IMR-90 (cell line): Measurements from ENCODE around the gene ACTR2. TPM values are rescaled to one million over a fixed set of nuclear protein-coding genes. Genes with fewer than 3 reads are reported as not detected.

Experiments used
- ATAC-seq: fragments of 200-7000 bp; cut with Tn5 transposase; 2 replicates; pipeline ENCODE4 v1.9.1; 2020; ENCODE audit warnings: low read depth, mild to moderate bottlenecking, moderate library complexity
- BruUV-seq: library from RNA; stranded (reverse); fragments of 400-500 nt; replicated peaks from 2 replicates; lab custom pipeline; 2021; lab: Mats Ljungman, UMichigan
- CTCF ChIA-PET: fragments of 300-600 bp; formaldehyde crosslinking; extraction: SDS; loops from one replicate; lab custom pipeline; 2021; ENCODE audit warnings: antibody characterized with exemption; lab: Yijun Ruan, JAX
- POLR2A ChIA-PET: fragments of 300-600 bp; sonication (Branson Sonifier 250); formaldehyde crosslinking; loops from one replicate; lab custom pipeline; 2022; ENCODE audit warnings: antibody characterized with exemption; ENCODE audit not compliant: unreplicated experiment; lab: Charles Lee
- DNase-seq: peaks from one replicate; pipeline ENCODE4 v3.0.0; 2013
- H2AFZ ChIP-seq: replicated peaks from 2 replicates; pipeline ENCODE3; 2013; ENCODE audit warnings: low read length, mild to moderate bottlenecking; ENCODE audit not compliant: poor library complexity
- H2AK5ac ChIP-seq: 2 replicates; pipeline ENCODE4 v1.6.1; 2013; ENCODE audit warnings: low read depth, low read length, inconsistent platforms
- H2AK9ac ChIP-seq: replicated peaks from 2 replicates; pipeline ENCODE3; 2013; ENCODE audit warnings: mild to moderate bottlenecking, low read depth, low read length, moderate library complexity; ENCODE audit not compliant: poor library complexity
- H2BK120ac ChIP-seq: 2 replicates; pipeline ENCODE4 v1.6.1; 2013; ENCODE audit warnings: low read depth, low read length, inconsistent platforms
- H2BK15ac ChIP-seq: 3 replicates; pipeline ENCODE4 v1.6.1; 2013; ENCODE audit warnings: low read depth, low read length, inconsistent platforms
- H2BK20ac ChIP-seq: 2 replicates; pipeline ENCODE4 v1.6.1; 2013; ENCODE audit warnings: low read depth, mild to moderate bottlenecking, inconsistent platforms, low read length, moderate library complexity
- H2BK5ac ChIP-seq: 2 replicates; pipeline ENCODE4 v1.6.1; 2013; ENCODE audit warnings: mild to moderate bottlenecking, low read depth, low read length, inconsistent platforms; ENCODE audit not compliant: poor library complexity, severe bottlenecking
- H3K14ac ChIP-seq: replicated peaks from 2 replicates; pipeline ENCODE4 v1.6.1; 2013; ENCODE audit warnings: low read depth, low read length, inconsistent platforms
- H3K18ac ChIP-seq: 2 replicates; pipeline ENCODE4 v1.6.1; 2013; ENCODE audit warnings: low read depth, low read length, control low read depth
- H3K23ac ChIP-seq: 2 replicates; pipeline ENCODE4 v1.6.1; 2013; ENCODE audit warnings: low read depth, low read length, inconsistent platforms
- H3K27ac ChIP-seq: 2 replicates; pipeline ENCODE4 v1.5.1; 2013; ENCODE audit warnings: mild to moderate bottlenecking, control low read depth, low read length; ENCODE audit not compliant: insufficient read depth
- H3K27me3 ChIP-seq: 2 replicates; pipeline ENCODE4 v1.6.1; 2013; ENCODE audit warnings: low read length; ENCODE audit not compliant: control insufficient read depth, insufficient read depth
- H3K36me3 ChIP-seq: 2 replicates; pipeline ENCODE4 v1.6.1; 2013; ENCODE audit warnings: low read length, mixed read lengths; ENCODE audit not compliant: control insufficient read depth, insufficient read depth
- H3K4ac ChIP-seq: 2 replicates; pipeline ENCODE4 v1.6.1; 2013; ENCODE audit warnings: low read depth, low read length, inconsistent platforms
- H3K4me1 ChIP-seq: 2 replicates; pipeline ENCODE4 v1.6.1; 2013; ENCODE audit warnings: low read length, mixed read lengths; ENCODE audit not compliant: control insufficient read depth, insufficient read depth
- H3K4me2 ChIP-seq: 2 replicates; pipeline ENCODE4 v1.6.1; 2013; ENCODE audit warnings: low read depth, mild to moderate bottlenecking, control low read depth, low read length, moderate library complexity
- H3K4me3 ChIP-seq: 2 replicates; pipeline ENCODE4 v1.5.1; 2013; ENCODE audit warnings: low read depth, mild to moderate bottlenecking, control low read depth, low read length, moderate library complexity; ENCODE audit not compliant: insufficient read depth
- H3K56ac ChIP-seq: 2 replicates; pipeline ENCODE4 v1.6.1; 2013; ENCODE audit warnings: low read length, inconsistent platforms; ENCODE audit not compliant: insufficient read depth; ENCODE audit errors: extremely low read depth
- H3K79me1 ChIP-seq, 2 experiments: 2 replicates each; pipeline ENCODE4 v1.6.1; 2013; ENCODE audit warnings: low read length in 2 of 2, inconsistent platforms in 1 of 2, low read depth in 1 of 2
- H3K9ac ChIP-seq: 2 replicates; pipeline ENCODE4 v1.6.1; 2013; ENCODE audit warnings: low read depth, low read length, control low read depth
- H3K9me1 ChIP-seq: 2 replicates; pipeline ENCODE4 v1.6.1; 2013; ENCODE audit warnings: low read length, inconsistent platforms; ENCODE audit not compliant: insufficient read depth
- H3K9me3 ChIP-seq: 2 replicates; pipeline ENCODE4 v1.6.1; 2013; ENCODE audit warnings: low read length; ENCODE audit not compliant: control insufficient read depth, insufficient read depth
- H4K20me1 ChIP-seq: 2 replicates; pipeline ENCODE4 v1.6.1; 2013; ENCODE audit warnings: low read length, inconsistent platforms; ENCODE audit not compliant: insufficient read depth
- H4K5ac ChIP-seq: 2 replicates; pipeline ENCODE4 v1.6.1; 2013; ENCODE audit warnings: mild to moderate bottlenecking, low read depth, low read length, control low read depth
- H4K8ac ChIP-seq, 2 experiments: 2 replicates each; pipeline ENCODE4 v1.6.1; 2013; ENCODE audit warnings: low read depth in 2 of 2, low read length in 2 of 2, control low read depth in 1 of 2, inconsistent platforms in 1 of 2
- H4K91ac ChIP-seq: 2 replicates; pipeline ENCODE4 v1.6.1; 2013; ENCODE audit warnings: low read depth, low read length, inconsistent platforms; ENCODE audit not compliant: insufficient read depth
- BHLHE40 ChIP-seq: fragments of 150-350 bp; IDR thresholded peaks from 2 replicates; pipeline ENCODE4 v1.6.1; 2016; ENCODE audit warnings: mild to moderate bottlenecking, low read depth, low read length
- CEBPB ChIP-seq: IDR thresholded peaks from 2 replicates; pipeline ENCODE4 v1.6.1; 2012; ENCODE audit warnings: low read depth, low read length, improper control_type of control experiment
- CHD1 ChIP-seq: IDR thresholded peaks from 2 replicates; pipeline ENCODE4 v1.6.1; 2012; ENCODE audit warnings: low read depth, low read length, improper control_type of control experiment
- ELK1 ChIP-seq: fragments of 150-350 bp; IDR thresholded peaks from 2 replicates; pipeline ENCODE4 v1.6.1; 2016; ENCODE audit warnings: low read depth, mild to moderate bottlenecking, low read length, moderate library complexity, borderline replicate concordance
- MAZ ChIP-seq: IDR thresholded peaks from 2 replicates; pipeline ENCODE4 v1.6.1; 2012; ENCODE audit warnings: low read depth, mild to moderate bottlenecking, low read length, improper control_type of control experiment, moderate library complexity, borderline replicate concordance
- MXI1 ChIP-seq: IDR thresholded peaks from 2 replicates; pipeline ENCODE4 v1.6.1; 2012; ENCODE audit warnings: low read depth, mild to moderate bottlenecking, low read length, moderate library complexity, borderline replicate concordance
- NFE2L2 ChIP-seq: fragments of 150-350 bp; IDR thresholded peaks from 2 replicates; pipeline ENCODE4 v1.6.1; 2016; ENCODE audit warnings: low read depth, mild to moderate bottlenecking, low read length
- POLR2A ChIP-seq: IDR thresholded peaks from 2 replicates; pipeline ENCODE4 v1.6.1; 2012; ENCODE audit warnings: mild to moderate bottlenecking, low read depth, low read length
- RAD21 ChIP-seq: IDR thresholded peaks from 2 replicates; pipeline ENCODE4 v1.6.1; 2012; ENCODE audit warnings: low read length, improper control_type of control experiment
- RCOR1 ChIP-seq: IDR thresholded peaks from 2 replicates; pipeline ENCODE4 v1.6.1; 2012; ENCODE audit warnings: mild to moderate bottlenecking, low read length, improper control_type of control experiment; ENCODE audit not compliant: insufficient replicate concordance
- RFX5 ChIP-seq: IDR thresholded peaks from 2 replicates; pipeline ENCODE4 v1.8.0; 2012; ENCODE audit warnings: low read depth, mild to moderate bottlenecking, low read length, moderate library complexity
- WGBS, 2 experiments: methylation state at CpG; one replicate each; pipeline versions ENCODE4 v1.1.5 to v1.1.7; 2013; ENCODE audit warnings: missing lambda C conversion rate in 2 of 2; ENCODE audit not compliant: insufficient read length in 1 of 2; ENCODE audit errors: extremely low coverage in 2 of 2; 5-methylcytosine and 5-hydroxymethylcytosine counted together
- dilution Hi-C: fragments of 300-500 bp; cut with HindIII; formaldehyde crosslinking; loops from one replicate; pipeline ENCODE4 v1.14.3; 2018; ENCODE audit warnings: low sequenced_read_pairs; ENCODE audit not compliant: unreplicated experiment
- in situ Hi-C: fragments of 300-500 bp; cut with MboI; formaldehyde crosslinking; loops from 3 replicates; pipeline ENCODE4 v1.14.3; 2019; ENCODE audit warnings: low sequenced_read_pairs, inconsistent platforms, mixed read lengths
- intact Hi-C: fragments of 100-400 bp; cut with micrococcal nuclease; formaldehyde crosslinking; loops from 2 replicates; pipeline ENCODE4 v1.10.0; 2022
- polyA plus RNA-seq, 3 experiments: library from polyadenylated mRNA; depleted of rRNA; stranded (reverse); fragments of >200 nt; gene quantifications; 2 replicates each; pipeline ENCODE4 v1.2.3, GENCODE V29; 2012; ENCODE audit warnings: low replicate concordance in 1 of 3
- total RNA-seq: library from RNA; depleted of rRNA; stranded (reverse); fragments of >200 nt; gene quantifications from 2 replicates; pipeline ENCODE4 v1.2.3, GENCODE V29; 2012
- TF ChIP-seq, protein P1 (sequence below): conservative IDR thresholded peaks from 2 replicates; pipeline ENCODE4 v1.5.1; 2012; ENCODE audit warnings: mild to moderate bottlenecking, low read depth, low read length, improper control_type of control experiment

Gene ACTR2
- total and polyA plus RNA-seq, 2 of the 4 experiments (the other 2 are of a cell fraction) = 141 to 205 TPM

DNA sequence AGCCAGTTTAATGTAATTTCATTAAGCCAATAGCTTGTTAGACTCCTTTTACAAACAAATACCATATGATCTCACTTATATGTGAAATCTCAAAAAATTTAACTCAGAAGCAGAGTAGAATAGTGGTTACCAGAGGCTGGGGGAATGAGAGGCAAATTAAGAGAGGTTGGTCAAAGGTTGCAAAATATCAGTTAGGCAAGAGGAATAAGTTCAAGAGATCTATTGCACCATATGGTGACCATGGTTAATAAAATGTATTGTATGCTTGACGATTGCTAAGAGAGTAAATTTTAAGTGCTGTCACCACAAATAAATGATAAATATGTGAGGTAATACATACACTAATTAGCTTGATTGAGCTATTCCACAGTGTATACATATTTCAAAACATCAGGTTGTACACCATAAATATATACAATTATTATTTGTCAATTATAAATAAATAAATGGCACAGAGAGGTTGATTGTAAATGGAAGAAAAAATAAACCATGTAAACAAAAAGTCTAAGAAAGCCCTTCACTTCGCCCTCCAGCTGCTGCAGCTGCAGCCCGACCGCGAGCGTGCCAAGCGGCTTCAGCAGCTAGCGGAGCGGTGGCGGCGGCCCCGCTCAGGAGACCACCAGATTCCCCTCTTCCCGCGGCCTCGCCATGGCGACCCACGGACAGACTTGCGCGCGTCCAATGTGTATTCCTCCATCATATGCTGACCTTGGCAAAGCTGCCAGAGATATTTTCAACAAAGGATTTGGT, 23.0 kb upstream of the ACTR2 start:
- no peaks in the 10 kb centered on the region for H3K27me3 ChIP-seq
- intact Hi-C loops = no loop called here
- CTCF ChIA-PET = no interaction called here
- H2AFZ ChIP-seq = no peak overlapping the region
- no peak overlapping the region for H3K4me2 ChIP-seq
- no peak overlapping the region for H2BK20ac ChIP-seq
- no peak overlapping the region for H2BK120ac ChIP-seq
- H3K9me3 ChIP-seq = no peaks in the 10 kb centered on the region
- no peak overlapping the region for H4K8ac ChIP-seq
- no peak overlapping the region for H3K9ac ChIP-seq
- H2AK5ac ChIP-seq = no peak overlapping the region
- dilution Hi-C loops = no loop called here
- WGBS, 2 experiments = no CpG with 5 or more reads among the region's 20 CpGs
- H2AK9ac ChIP-seq = no peak overlapping the region
- no peaks in the 10 kb centered on the region for H3K36me3 ChIP-seq
- H3K23ac ChIP-seq = no peak overlapping the region
- peaks cover 2% of the 10 kb centered on the region; the same call in 1 of the 2 replicates for H3K4me1 ChIP-seq
- no peaks in the 10 kb centered on the region for H3K9me1 ChIP-seq
- H3K4me3 ChIP-seq = peak overlapping the region; percentile 50
- no peak overlapping the region for H3K56ac ChIP-seq
- DNase-seq (no peak), ATAC-seq (no peak)
- POLR2A ChIA-PET = no interaction called here
- no peak overlapping the region for H3K14ac ChIP-seq
- TF ChIP-seq, protein P1, sequence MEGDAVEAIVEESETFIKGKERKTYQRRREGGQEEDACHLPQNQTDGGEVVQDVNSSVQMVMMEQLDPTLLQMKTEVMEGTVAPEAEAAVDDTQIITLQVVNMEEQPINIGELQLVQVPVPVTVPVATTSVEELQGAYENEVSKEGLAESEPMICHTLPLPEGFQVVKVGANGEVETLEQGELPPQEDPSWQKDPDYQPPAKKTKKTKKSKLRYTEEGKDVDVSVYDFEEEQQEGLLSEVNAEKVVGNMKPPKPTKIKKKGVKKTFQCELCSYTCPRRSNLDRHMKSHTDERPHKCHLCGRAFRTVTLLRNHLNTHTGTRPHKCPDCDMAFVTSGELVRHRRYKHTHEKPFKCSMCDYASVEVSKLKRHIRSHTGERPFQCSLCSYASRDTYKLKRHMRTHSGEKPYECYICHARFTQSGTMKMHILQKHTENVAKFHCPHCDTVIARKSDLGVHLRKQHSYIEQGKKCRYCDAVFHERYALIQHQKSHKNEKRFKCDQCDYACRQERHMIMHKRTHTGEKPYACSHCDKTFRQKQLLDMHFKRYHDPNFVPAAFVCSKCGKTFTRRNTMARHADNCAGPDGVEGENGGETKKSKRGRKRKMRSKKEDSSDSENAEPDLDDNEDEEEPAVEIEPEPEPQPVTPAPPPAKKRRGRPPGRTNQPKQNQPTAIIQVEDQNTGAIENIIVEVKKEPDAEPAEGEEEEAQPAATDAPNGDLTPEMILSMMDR = no peak
- no peak for TF ChIP-seq RFX5
- no peak for TF ChIP-seq RAD21
- TF ChIP-seq RCOR1 = no peak
- TF ChIP-seq MAZ = no peak
- no peak for TF ChIP-seq MXI1
- TF ChIP-seq ELK1 = no peak
- no peak for TF ChIP-seq CHD1
- no peak for TF ChIP-seq BHLHE40
- TF ChIP-seq CEBPB = no peak
- TF ChIP-seq NFE2L2 = no peak
- no peak for TF ChIP-seq POLR2A
- no peak overlapping the region for H4K5ac ChIP-seq
- H2BK15ac ChIP-seq = no peak overlapping the region
- H4K20me1 ChIP-seq = no peaks in the 10 kb centered on the region; the same call in 1 of the 2 replicates
- H2BK5ac ChIP-seq = no peak overlapping the region
- no peaks in the 10 kb centered on the region for H3K79me1 ChIP-seq
- no peak overlapping the region for H3K4ac ChIP-seq
- no peak overlapping the region for H3K18ac ChIP-seq
- BruUV-seq = no TSS peak
- in situ Hi-C loops = no loop called here
- H3K27ac ChIP-seq = no peak overlapping the region
- no peak overlapping the region for H4K91ac ChIP-seq
